Stimulated activated CD4-positive, alpha-beta T cell treated with anti-CD3 and anti-CD28 coated beads, Interleukin-12 subunit alpha, Interleukin-12 subunit beta, amount 100 ng/mL, for 24 hours (primary cell): Measurements from ENCODE around the gene TMEM217.

Experiments used
- DNase-seq, 2 experiments: peaks; one replicate each; pipeline ENCODE4 v3.0.0-alpha.2; 2020; ENCODE audit warnings: low read depth in 2 of 2

TMEM217 gene

DNA sequence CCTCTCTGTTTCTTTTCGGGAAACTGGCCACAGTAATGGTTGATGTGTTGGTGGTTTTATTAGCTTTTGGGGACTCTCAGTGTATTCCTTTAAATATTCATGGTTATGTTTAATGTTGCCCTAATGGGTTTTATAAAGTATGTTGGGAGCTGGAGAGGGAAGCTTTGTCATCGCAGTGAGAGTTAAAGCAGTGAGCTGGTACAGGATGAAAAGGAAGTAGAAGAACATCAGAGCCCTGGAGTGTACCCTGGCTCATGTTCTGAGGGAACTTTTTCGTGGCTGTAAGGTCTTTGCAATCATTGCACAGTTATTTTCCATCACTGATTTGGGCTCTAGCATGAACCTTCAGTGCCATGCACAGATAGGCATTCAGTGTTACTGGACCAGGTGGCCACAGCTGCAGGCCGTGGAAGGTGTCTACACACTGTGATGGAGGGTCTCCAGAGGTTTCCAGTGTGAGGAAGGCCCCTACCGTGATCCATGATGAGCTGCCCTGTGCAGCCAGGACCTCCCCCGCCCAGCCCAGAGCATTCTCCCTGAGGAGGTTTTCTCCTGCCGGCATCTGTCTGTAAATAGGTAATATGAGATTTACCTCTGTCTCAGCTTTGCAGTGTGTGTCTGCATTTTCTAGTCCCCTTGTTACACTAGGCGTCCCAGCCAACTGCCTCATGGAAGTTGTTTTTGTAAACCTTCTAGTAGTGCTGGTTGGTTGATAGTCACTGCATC is 22.4 kb upstream of the TMEM217 start:
- no peak for DNase-seq

DNA sequence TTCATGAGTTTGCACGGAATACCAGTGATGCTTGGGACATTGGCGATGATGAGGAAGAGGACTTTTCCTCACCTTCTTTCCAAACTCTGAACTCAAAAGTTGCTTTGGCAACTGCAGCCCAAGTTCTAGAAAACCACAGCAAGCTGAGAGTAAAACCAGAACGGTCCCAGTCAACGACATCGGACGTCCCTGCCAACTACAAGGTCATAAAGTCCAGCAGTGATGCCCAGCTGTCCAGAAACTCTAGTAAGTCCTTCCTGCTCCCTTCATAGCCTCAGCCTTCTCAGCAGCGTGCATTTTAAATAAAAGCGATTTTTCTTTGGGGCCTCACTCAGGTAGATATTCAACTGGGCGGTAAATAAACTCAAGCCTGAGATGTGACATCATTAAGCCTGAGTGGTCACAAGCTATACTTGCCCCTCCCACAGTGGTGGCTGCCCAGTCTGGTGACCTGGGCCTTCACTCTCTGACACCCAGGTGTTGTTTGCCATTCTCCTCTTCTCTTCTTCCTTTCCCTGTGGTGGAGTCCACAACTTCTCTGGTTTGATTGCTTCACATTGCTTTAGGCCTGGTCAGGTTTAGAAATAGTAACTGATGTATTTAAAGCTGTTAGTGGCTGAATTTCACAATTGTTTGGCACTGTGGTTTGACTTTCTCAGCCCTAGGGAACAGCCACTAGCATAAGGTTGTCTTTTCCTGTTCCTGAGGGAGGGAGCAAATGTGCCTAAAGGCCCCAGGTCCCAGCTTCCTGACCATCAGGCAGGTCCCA is 21.6 kb upstream of the TMEM217 start:
- no peak for DNase-seq

DNA sequence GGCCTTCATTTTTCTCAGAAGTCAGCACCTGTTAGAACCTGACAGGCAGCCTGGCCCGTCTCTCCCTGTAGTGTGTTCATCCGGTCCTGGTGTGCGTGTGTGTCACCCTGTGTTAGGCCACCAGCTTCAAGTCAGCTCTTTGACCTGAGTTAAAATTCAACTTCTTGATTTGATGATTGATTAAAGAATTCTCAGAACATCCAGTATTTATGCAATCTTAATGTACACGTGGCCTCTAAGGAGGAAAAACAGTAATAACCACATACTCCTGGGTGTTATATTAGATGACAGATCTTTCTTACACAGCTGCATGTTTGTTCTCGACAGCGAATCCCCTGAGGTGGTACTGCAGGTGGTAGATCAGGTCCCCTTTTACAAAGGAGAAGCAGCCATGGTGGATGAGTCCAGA is 19.1 kb upstream of the TMEM217 start:
- no peak for DNase-seq

DNA sequence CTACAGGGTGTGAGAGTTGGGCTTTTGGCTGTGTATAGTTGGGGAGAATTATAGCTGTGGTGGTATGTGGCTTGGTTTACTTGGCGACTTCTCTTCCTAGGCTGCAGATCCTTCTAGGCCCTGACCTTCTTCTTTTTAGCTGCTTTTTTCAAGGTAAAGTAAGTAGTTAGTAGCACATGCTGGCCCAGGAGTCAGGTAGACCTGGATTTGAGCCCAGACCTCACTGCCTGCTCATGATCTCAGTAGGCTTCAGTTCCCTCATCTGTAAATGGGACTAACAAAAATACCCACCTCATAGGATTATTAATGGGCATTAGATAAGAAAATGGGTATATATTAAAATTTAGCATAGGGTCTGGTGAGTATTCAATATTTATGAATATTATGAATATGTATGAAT is 17.4 kb upstream of the TMEM217 start:
- no peak for DNase-seq

DNA sequence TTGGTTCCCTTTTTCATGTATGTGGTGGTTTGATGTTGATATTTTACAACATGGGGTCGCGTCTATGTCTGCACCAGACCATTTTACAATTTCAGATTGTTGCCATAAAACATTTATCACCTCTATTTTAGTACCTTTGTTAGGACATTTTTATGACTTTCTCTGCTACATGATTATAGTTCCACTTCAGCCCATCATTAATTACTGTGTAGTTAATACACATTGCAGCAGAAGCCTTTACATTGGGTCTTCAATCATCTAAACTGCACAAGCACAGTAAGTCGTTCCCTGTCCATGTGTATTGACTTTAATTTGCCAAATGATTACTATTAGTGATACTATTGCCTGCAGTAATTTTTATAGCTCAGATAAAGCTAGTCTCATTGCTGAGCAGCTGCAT is 15.7 kb upstream of the TMEM217 start:
- no peak for DNase-seq

DNA sequence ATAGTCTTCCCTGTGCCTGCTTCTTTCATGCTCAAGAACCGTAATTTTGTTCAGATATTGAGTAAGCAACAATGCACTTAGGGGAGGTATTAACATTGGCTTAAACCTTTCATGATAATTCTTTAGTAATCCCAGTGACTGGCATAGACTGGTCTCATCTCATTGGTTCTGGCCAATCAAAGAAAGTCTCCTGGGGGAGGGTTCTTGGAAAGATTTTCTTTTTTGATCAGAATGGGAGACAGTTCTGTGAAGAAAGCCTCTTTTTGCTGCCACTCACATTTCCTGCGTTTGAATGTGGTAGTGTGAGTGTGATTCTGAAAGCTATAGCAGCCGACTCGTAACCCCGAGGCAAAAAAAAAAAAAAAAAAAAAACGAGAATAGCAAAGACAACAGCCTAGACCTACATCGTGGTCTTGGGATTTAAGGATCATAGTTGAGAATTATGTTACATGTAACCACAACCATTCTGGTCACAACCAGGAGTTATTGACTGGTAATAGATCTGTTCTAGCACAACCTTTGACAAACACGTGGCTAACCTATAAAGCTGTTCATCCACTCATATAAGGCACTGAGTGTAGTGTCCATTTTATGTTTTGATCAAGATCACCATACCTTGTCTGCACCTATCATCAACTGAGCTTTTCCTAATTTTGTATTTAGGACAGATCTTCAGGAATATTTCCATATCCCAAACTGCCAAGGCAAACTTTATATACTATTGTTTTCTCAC is 15.1 kb upstream of the TMEM217 start:
- no peak for DNase-seq

DNA sequence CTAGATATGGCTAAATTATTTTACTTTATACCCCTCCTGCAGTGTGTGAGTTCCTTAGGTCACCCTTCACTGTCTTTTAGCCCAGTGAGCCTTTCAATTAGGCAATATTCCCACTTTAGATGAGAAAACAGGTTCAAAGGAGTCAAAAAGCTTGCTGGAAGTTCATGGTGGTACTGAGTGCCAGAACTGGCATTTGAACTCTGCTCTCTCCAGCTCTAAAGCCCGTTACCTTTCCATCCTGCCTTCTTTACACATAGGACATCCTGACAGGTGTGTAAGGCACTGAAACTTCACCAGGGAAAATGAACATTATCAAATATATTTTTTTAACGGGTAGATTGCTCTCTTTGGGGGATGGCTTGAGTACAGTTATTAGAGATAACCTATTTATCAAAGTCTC is 11.2 kb upstream of the TMEM217 start:
- no peak for DNase-seq

DNA sequence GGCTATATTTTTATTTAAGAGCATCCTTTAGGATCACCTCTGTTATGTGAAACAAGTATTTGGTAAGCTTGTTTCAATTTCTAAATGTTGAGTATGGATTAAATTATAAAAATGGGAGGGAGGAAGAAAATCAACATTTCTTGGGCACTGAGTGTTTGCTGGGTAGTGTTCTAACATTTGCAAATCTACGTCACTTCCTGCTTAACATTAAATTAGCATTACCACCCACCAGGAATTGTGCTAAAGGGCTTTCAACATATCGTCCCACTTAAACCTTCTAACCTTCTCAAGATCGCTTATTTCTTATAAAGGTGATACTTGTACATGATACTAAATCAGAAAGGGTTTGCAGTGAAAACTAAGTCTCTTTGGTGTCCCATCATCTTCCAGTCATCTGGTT is 7.9 kb upstream of the TMEM217 start:
- no peak for DNase-seq

DNA sequence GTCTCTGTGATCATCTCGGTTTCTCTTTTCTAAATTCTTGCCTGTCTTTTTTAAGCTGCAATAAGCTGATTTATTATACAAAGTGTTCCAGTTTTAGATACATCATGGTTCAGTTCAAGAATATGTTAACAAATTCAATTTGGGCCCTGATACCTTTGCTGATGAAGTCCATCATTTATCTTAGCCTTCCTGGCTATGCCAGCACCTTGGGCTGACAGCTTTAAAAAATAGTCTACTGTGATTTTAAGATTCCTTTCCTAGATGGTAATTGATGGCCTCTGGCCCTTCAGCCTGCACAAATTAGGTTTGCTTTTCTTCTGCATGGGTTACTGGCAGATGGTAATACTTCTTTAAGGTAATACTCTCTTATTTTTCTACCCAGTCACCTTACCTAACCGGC is 7.1 kb upstream of the TMEM217 start:
- DNase-seq: no peak

DNA sequence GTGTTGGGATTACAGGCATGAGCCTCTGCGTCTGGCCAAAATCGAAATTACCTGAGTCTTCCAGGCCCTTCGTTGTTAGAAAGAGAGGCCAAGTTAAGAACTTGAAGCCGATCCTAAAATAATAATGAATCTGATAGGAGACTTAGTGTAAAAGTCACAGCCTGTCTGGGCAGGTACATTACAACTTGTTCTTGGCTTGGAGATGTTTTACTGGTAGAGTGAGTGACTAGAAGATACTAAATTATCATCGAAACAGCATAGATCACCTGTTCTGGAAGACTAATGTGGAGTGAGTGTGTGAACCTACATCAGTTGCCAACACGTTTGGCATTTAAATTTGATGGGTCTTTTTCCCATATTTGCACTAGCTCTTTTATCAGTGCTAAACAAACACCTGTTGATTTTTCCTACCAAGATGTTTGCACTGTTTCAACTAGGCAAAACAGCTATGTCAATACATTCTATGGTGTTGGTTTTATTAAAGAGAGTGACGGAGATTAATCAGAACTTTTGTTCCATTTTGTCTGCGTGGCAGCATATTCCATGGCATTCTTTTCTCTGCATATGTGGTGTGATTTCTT is 4.6 kb upstream of the TMEM217 start:
- DNase-seq: no peak

DNA sequence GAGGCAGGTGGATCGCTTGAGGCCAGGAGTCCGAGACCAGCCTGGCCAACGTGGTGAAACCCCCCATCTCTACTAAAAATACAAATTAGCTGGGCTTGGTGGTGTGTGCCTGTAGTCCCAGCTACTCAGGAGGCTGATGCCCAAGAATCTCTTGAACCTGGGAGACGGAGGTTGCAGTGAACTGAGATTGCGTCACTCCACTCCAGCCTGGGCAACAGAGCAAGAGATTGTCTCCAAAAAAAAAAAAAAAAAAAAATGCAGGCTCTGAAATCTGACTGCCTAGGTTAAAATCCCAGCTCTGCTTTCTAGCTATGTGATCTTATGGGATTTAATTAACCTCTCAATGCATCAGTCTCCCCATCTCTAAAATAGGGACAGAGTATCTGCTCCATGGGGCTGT is 3.3 kb upstream of the TMEM217 start:
- DNase-seq: no peak

DNA sequence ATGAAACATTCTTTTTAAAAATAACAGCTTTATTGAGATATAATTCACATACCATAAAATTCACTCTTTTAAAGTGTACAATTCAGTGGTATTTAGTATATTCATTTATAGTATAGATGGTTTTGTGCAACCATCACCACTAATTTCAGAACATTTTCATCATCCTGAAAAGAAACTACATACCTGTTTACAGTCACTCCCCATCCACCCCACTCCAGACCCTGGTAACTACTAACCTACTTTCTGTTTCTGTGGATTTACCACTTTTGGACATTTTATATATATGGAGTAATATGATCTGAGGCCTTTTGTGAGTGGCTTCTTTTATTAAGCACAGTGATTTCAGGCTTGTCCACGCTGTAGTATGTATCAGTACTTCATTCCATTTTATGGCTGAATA is 2.5 kb upstream of the TMEM217 start:
- DNase-seq: no peak

DNA sequence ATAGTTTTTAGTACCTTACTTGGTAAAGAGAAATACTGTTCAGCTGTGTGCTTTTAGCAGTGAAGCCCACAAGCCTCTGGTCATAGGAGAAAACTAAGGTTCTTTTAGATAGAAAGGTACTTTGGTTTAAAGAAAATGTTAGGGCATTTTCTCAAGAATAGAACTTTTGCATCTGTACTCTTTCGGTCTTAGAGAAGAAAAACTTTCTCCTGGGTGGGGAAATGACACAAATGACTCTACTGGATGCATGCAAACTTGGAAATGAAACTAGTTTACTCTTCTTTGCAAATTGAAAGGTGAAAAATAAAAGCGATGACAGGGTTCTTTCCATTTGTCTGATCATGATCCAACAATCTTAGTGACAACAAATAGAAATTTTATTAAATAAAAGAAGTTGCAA is 2.1 kb upstream of the TMEM217 start:
- DNase-seq: no peak

DNA sequence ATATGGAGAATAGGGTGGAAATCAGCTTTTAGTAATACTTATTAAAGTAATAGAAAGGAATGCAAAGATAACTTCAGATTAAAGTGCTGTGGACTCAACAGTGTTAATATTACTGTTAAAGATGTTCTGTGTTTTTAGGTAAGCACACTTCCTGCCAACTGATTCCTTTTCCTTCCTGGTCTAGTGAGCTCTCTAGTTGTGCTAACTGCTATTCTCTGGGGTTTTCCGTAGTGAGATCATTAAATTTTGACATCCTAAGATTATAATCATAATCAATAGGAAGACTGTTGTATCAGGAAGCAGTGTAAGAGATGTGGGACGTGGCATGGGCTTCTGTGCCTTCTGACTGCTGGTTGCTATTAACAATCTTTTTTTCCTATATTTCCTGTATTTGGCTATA is 1.2 kb upstream of the TMEM217 start:
- DNase-seq: no peak

DNA sequence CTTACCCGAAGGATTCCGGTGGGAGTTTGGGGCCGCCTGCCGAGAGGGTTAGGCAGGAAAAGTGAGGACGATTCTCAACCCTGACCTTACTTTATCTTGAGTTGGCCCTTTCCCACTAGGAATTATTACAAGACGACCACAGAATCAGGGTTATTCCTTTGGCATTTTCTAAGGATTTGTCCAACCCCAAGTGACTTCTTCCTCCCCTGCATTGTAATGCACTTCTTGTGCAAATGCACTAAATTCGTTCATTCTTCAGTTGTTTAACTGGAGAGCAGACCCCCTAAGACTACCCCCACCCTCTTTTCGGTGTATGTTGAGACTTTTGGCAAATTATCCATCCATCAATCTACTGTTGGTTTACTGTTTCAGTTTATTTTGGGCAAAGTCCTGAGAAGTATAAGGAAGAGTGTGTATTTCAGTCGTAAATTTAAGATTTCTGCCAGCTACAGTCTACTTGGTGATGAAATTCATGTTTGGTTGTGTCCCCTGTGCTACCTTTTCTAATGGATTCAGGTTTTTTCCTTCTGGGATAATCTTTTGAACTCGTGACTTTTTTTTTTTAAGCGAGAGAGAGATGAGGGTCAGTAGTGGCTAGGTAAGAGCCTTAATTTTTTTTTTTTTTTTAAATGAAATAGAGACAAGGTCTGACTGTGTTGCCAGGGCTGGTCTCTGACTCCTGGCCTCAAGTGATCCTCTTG is 611 bp upstream of the TMEM217 start:
- DNase-seq: no peak

DNA sequence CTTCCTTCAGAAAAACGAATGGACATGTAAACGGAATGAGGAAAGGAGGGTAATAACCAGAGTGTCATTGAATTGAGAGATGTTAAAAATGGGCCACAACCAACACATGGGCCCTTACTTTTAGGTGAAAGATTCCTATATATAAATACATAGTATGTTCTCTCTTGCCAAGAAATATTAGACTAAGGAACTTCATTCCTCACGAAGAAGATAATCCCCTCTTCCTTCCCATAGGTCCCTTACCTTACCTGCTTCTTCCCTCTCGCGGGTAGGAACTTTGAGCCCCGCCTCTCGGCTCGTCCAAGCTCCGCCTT is 667 bp downstream of the TMEM217 start:
- DNase-seq: no peak

DNA sequence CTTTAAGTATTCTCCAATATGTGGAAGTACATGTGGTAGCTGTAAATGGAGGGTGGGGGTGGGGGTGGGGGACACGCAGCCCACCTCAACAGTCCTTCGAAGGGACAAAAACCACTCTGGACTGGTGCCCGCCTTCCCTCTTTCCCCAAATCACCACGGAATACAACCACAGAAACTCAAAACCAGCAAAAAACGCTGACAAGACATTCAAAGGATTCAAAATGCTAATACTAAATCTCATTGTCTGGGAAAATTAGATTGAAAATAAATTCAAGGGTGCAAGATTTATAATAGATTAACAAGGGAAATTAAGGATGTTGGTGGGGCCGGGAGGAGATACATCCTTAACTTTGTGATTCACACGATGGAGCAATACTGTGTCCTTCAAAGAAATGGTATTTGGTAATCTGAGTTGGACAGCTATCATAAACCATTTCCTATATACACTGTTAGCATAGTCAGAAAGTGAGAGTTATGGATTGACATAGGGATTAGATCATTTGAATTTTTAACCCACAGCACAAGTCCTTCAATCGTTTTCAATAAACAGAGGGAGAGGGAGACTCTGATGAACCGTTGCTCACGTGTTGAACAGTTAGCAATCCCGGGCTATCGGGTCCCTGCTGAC is 1.1 kb downstream of the TMEM217 start:
- no peak for DNase-seq

DNA sequence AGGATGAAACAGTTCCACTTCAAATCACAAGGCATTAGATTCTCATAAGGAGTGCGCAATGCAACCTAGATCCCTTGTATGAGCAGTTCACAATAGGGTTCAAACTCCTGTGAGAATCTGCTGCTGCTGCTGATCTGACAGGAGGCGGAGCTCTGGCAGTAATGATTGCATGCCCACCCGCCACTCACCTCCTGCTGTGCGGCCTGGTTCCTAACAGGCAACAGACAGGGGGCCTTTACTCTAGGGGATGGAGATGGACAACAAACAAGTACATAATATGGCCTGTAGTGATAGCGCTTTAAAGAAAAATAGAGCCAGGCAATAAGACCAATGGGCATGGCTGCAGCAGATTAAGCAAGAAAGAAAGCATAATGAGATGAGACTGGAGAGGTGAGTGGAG is 3.1 kb downstream of the TMEM217 start:
- no peak for DNase-seq

DNA sequence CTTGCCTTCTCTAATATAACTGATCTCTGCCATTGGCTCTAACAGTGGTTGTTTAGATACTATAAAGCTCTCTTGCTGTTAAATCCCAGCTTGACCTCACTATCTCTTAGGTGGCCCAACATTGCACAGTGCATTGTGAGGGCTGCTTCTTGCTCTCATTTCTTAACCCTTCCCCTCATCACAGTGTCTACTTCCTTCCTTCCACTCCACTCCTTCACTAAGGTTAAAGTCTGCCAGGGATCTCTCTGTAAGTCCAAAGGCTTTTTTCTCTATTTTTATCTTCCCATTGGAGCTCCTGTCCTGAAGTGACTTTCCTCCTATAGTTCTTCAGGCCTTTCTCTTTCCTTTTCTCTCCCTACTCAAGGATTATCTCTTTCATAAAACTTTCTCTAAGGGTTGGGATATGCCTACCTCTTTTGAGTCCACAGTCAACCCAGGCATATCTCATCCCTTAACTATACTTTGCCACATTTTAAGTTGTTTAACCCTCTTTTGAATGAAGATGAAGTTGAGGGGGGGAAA is 4.4 kb downstream of the TMEM217 start:
- DNase-seq: no peak

DNA sequence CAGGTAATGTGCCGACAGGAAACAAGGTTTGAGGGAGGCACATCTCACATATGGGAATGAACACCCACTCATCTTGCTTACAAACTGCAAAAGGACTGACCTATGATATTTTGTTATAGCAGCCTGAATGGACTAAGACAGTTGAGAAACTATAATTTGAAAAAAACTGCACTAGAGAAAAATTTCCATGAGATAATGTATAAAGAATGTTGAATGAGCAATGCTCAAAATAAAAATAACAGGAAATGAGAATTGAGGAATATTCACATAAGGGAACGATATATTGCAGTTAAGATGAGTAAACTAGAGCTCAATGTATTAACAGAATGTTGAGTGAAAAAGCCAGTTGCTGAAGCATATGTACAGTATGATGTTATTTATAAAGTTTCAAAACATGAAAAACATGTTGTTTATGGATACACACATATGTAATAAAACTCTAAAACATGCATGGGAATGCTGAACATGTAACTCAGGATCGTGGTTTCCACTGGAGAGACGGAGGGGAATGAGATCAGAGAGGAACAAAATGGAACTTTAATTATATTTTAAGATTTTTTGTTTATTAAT is 6.6 kb downstream of the TMEM217 start:
- DNase-seq: no peak
